ENCODE measurements around the gene CDH18.

The CDH18 gene

GRCh38 chr5:19987612-19988361 is at the start of gene CDH18:
TSS of gene CDH18 (minus strand) at chr5:19988200. CDS start at chr5:19838986, 149,214 bp downstream.
- DNase-seq, result peak in 48 of 51 donors; percentile 3 to 74 (median 39)

DNA sequence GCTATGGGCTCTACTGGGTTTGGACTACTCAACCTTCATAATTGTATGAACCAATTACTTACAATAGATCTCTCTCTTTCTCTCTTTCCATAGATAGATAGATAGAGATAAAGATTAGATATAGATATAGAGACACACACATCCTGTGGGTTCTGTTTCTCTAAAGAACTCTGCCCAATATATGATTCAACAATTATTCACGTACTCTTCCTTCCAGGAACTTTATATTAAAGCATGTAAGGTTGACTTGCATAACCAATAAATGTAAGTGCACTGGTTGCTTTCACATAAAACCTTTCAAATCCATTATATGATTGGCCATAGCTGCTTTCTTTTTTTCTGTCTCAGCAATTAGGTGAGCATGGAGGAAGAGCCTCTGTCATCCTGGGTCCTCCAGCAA is 46.7 kb upstream of the CDH18 start:
- DNase-seq, result no peak

GRCh38 chr5:20033881-20034280 is 45.9 kb upstream of the CDH18 start:
- no peak for DNase-seq

GRCh38 chr5:20032896-20033295 is 44.9 kb upstream of the CDH18 start:
- no peak for DNase-seq

- DNase-seq, result no peak
These were observed 42.1 kb upstream of the CDH18 start for GRCh38 chr5:20030125-20030524.

- DNase-seq, result no peak
These were observed 41.3 kb upstream of the CDH18 start for GRCh38 chr5:20029266-20029665.

- DNase-seq, result no peak
These were observed 40.5 kb upstream of the CDH18 start for GRCh38 chr5:20028506-20028905.

DNA sequence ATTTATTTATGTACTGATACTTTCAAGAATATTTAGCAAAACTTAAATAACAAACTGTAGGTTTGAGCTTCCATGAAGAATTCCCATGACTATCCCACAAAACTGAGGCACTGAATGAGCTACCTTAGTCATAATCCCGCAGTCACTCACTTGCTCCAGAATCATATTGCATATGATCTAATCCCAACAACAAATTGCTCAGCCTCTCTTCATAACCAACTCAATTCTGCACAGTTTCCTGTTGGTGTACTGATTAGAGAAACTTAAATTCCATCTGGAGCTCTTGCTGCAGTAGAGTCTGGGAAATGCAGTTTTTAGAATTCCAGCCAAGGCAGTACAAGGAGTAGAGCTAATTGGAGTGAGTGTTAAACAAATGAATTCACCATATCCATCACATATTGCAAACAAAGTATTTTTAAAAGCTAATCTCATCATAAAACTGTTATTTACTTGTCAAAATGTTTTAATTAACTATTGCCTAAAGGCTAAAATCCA is 35.7 kb upstream of the CDH18 start:
- no peak for DNase-seq

DNA sequence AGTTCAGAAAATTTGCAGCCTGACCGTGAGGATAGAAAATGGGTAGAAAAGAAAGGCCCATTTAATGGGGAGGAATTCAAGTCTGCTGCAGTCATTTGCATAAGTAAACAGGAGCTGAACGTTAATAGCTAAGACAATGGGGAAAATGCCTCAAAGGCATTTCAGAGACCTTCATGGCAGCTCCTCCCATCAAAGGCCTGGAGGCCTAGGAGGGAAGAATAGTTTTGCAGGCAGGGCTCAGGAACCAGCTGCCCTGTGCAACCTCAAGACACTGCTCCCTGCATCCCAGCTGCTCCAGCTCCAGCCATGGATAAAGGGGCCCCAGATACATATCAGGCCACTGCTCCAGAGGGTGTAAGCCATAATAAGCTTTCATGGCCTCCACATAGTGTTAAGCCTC is 32.2 kb upstream of the CDH18 start:
- DNase-seq, result no peak

DNA sequence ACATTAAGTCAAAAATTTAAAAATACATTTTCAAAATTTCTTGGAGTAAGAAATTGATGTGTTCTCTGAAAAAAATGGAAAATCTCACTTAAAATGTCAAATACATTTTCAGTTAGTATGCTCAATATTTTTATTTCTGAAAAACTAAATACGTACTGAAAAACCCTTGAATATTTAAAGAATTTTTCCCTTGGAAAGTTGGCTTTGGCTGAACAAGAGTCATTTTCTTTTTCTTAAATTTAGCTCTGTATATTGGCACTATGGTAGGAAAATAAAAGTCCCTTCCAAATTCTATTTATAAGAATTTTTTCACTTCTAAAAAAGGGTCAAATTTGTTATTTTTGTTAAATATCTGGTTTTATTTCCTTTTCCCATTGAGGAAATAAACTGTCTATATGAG is 29.0 kb upstream of the CDH18 start:
- DNase-seq, result no peak

GRCh38 chr5:20000416-20000815 is 12.4 kb upstream of the CDH18 start:
- DNase-seq, result no peak

GRCh38 chr5:19988457-19988856 is 457 bp upstream of the CDH18 start:
- peak in 6 of 51 donors; percentile 2 to 37 (median 18) for DNase-seq

DNA sequence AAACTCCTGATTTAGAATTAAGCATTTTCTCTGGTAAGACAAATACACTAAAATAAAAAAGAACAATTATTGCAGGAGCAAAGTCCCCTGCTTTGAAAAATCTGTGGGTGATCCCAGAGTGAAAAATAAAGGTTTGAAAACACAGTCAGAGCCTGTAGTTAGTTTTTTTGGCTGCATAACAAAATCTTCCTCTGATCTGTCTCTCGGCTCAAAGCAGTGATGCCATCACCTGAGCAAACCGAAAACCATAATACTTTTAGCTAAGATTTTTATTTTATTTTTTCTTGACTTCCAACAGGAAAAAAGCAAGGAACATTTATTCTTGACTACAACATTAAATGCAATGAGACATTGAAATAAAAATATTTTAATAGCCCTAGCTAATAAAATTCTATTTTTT is 1.2 kb downstream of the CDH18 start:
- DNase-seq, result no peak

DNA sequence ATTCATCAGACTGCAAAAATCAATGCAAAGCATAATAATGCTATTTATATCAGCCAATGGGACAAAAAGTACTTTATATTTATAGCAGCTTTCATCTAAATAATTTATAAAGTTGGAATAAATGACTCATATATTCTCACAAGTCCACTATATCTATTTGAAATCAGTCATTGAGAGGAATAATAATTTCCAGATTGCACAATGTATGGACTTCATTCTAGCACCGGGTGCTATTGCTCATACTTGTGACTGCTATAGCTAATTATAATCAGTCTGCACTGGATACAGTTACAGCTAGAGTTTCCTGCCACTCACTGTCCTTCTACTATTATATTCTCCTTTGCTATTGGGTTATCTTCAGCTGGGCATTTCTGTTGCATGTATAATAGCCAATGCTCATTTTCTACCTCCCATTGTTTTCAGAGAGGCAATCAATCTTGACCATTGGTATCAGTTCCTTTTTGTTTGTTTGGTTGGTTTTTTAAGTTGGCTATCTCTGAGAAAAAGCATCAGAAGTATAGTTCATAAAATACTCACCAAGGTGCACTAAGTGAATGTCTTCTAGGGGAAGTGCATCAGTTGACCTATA is 1.9 kb downstream of the CDH18 start:
- no peak for DNase-seq

DNA sequence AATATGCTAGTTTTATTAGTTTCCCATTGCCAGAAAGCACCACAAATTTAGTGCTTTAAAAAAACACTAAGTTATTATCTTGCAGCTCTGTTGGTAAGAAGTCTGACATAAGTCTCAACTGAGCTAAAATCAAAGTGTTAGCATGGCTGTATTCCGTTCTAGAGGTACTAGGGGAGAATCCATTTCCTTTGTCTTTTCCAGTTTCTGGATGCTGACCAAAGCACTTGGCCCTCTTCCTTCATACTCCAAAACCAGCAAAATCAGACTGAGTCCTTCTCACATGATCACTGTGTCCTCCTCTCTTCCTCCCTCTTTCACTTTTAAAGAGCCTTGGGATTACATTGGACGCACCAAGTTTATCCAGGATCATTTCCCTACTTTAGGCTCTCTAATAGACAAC is 9.5 kb downstream of the CDH18 start:
- DNase-seq, result no peak

DNA sequence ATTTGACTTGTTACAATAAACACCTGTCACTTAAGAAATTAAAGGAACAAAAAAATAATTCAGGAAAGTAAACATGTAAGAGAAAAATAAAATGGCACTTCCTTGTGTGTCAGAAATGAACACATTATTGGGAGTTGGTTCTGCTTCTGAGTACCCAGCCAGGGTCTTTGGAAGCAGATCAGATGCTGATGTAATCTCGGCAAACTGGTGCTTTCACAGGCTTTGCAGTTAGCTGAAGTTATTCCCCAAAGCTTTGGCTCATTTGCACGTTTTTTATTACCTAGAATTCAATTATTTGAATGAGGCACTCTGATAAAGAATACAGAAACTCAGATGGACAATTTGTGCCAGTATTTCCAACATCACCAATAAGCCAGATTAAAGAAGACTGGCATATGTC is 10.9 kb downstream of the CDH18 start:
- DNase-seq, result no peak

DNA sequence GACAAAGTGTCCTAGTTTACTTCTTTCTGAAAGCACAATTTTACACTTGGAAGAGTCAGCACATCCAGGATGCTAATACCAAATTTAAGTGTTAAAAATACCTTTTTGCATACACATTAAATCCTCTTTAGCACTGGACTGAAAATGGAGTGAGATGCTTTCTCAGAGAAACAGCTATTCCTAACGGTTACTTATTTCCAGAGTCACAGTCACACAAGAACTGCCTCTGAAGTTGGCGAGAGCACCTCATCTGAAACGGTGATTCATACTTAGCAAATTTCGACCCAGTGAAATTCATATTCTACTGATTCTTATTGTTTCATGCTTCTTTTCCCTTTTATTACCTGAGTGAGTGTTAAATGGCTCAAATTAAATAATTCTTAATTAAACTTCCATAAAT is 12.2 kb downstream of the CDH18 start:
- no peak for DNase-seq

- no peak for DNase-seq
These were observed 27.5 kb downstream of the CDH18 start for GRCh38 chr5:19960451-19960850.

- DNase-seq, result no peak
These were observed 28.1 kb downstream of the CDH18 start for GRCh38 chr5:19959830-19960384.

GRCh38 chr5:19950897-19951296 is 37.1 kb downstream of the CDH18 start:
- no peak for DNase-seq

DNA sequence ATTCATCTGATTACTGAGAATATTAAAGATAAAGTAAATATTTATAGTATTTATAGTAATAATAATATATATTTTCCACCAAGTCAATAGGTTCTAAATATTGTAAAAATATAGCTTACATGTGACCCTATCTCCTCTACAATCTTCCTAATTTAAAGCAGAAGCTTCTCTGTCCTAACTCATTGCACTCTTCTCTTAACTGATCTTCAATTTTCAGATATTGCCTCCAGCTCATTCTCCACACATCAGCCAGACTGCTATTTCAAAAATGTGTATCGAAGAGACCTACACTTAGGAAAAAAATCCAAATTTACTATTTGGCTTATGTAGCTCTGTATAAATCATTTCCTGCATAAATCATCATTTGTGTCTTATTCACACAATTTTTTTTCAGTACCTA is 47.8 kb downstream of the CDH18 start:
- no peak for DNase-seq

- no peak for DNase-seq
These were observed 57.5 kb downstream of the CDH18 start for GRCh38 chr5:19930451-19930850.
